NOMO-1 (cell line): Measurements from ENCODE around the gene LMTK2.

Experiments used
- DNase-seq, 2 experiments: peaks; one replicate each; lab custom pipeline; 2025; ENCODE audit not compliant: unreplicated experiment in 2 of 2; lab: John Stamatoyannopoulos, UW

Gene LMTK2

DNA sequence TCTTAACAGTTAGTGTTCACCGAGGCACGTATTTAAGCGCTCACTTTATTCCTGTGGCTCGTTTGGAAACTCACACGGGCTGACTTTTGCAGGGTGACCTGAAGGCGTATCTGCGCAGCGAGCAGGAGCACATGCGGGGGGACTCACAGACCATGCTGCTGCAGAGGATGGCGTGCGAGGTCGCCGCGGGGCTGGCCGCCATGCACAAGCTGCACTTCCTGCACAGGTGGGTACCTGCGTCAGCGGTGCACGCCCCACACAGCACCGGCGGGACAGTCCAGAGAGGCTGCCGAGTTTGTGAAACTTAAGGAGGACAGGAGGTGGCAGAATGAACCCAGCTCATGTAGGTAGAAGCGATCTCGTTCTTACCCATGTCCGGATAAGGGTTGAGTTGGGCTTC is 64.8 kb downstream of the LMTK2 start:
- DNase-seq: no peak

DNA sequence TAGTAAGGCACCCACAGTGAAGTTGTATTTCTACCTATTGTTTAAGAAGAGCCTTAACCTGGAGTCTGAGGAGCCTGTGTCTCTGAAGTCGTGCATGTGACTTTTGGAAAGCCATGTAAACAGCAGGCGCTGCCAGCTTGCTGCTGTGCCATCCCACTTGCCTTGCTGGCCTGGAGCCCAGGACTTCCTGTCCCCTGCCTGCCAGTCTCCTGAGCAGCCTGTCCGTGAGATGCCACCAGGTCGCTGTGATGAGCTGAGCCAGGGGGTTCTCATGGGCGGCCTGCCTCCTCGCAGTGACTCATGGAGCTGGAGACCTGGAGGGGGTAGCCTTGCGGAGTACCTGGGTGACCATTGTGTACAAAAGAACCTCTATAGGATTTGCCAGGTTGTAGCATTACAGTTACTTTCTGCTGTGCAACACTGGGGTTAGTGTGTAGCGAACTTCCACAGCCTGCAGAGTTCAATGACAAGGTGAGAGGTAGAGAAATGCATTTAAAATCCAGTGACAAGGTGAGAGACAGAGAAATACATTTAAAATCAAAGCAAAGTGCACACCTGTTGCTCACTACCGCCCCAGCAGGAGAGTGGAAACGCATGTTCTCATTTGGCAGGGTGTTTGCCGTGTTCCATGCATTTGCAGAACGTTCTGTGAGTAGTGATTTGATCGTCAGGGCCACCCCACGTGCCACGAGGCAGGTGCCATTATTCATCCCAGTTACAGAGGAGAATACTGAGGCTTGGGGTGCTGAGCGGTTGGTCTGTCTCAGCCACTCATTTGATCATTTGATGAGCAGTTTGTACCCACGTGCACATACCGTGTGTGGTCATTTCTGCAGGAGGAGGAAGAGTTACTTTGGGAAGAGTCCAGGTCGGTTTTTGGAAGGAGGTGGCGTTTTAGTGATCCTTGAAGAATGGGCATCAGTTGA is 67.9 kb downstream of the LMTK2 start:
- DNase-seq: no peak

DNA sequence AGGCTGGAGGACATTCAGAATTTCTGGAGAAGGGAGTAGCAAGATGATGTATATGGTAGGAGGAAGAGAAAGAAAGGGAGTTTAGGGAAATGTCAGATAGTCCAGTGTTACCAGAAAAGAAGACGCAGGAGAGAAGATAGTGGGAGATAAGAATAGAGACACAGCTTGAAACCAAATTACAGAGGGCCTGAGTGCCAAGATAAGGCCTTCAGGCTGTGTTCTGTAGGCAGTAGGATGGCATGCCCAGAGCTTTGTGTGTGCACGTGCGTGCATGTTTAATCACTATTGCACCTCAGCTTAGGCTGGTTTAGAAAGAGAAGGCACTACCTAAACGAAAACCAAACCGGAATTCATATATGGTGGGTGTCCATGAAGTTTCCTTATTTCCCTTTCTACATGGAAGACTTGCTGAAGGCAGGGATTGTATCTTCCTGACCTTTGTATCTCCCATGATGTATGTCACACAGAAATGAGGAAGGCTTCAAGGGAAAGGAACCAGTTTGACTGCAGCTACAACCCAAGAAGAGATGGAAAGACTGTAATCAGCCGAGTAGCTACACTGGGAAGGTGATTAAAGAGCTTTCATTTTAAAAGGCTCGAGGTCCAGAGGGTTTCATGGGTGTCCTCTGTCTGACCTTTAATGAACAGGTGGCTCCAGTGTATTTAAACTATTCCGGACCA is 68.7 kb downstream of the LMTK2 start:
- DNase-seq: no peak

DNA sequence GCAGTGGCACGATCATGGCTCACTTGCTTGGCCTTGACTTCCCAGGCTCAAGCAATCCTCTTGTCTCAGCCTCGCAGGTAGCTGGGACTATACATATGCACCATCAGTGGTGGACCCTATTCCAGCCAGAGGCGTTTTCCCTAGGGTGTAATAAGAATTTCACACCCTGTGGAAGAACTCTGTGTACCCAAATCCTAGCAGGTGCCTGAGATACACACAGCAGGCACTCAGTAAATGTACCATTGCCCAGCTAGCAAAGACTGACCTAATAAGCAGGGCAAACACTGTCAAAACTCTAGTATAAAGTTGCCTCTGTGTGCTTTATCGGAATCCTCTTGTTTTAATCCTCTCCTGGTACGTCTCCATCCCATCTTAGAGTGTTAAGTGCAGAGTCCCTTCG is 70.9 kb downstream of the LMTK2 start:
- no peak for DNase-seq

DNA sequence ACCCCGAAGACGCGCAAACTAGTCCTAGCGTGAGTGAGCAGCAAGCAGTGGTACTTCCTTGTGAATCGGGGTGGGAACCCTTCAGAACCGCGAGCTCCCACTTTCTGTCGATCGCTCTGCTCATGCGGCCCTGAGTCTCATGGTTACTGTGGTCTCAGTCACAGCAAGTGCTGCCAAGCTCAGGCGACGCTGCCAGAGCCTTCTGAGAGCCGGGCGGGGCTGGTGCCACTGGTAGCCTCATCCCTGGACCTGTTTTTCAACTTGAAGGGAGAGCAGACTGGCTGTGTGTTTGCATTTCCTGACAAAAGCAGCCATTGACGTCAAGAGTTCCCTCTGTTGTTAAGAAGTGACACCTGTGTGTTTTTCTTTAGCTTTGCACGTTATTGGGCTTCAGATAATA is 71.7 kb downstream of the LMTK2 start:
- no peak for DNase-seq

DNA sequence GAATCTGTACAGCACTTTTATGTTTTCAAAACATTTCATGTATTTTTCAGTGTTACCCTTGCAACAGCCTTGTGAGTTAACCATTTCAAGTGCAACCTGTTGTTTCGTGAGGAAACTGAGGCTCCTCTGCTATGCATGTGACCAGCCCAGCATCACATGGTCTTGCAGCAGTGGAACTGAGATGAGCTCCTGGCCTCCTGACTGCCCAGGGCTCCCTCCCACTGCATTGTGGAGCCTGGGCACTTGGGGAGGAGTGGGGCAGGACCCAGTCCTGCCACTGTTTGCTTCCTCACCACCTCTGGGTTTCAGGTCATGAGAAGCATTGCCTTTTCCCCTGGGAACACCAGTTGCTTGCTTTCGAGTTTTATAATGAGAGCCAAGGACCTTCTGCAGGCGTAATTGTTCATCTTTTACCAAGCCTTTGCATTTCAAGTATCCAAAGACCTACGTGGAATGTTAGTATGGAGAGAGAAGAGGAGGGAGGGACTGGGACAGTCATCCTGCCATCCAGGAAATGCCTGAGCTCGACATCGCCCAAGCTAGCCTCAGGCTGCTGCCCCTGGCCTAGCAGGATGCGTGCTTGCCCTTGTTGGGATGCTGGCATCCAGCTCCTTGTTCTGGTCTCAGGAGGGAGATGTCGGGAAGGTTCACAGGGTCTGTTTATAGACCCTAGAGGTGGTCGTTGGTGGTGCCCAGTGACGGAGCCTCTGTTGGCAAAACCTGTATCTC is 72.3 kb downstream of the LMTK2 start:
- no peak for DNase-seq

DNA sequence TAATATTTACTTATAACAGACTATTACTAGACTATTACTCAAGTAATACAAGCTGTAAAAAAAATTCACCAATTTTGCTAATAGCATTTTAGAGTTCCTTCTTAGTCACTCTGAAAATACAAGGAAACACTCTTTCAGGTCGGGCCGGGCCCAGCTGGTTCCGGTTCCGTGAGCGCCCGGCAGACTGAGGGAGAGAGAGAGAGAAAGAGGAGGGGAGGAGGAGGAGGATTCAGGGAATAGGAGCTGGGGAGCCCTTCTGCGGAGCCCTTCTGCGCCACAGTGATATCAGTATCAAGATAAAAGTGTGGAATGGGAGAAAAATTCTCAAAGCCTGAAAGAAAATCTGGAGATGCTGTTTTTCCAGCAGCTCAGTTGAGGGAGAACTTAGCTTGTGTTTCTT is 74.1 kb downstream of the LMTK2 start:
- DNase-seq: no peak

DNA sequence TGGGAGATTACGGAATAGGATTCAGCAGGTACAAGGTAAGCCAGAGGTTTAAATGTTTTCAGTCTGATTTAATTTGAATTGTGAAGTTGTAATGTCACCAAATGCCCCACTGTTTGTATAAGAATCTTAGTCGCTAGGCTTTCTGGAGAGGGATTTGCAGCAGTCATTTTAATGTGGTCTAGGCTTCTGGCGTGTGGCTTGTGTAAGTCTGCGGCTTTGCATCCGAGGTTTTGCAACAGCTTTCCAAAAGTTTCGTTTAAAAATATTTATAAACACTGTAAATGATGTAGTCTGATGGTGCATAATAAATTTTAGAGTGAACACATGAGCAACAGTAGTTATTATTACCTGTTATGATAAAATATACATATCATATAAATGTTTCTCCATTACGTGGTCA is 78.4 kb downstream of the LMTK2 start:
- peak; percentile 92 to 95 for DNase-seq

DNA sequence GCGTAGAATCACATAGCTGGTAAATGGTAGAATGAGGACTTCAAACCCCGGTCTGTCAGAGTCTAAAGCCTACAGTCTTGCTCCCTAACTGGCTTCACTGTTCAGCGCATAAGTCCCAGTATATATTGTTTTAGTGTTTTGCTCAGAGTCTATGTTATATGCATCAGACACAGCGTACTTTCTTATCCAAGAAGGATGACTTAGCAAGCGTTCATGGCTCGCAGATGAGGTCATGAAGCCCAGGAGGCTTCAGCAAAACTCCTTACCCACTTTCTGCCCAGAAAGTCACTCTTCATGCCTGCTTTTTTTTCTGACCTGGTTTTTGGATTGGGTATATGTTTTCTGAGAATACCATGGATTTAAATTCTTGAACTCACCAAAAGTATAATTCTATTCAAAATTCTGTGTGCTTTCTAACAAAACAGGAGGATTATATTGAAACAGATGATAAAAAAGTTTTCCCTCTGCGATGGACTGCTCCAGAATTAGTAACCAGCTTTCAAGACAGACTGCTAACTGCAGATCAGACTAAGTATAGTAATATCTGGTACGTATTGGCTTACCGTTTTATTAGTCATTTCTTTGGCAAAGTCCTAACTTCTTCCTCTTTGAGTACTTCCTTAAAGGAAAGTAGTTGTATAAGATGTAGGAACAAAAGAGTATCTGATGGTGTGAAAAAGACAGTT is 79.9 kb downstream of the LMTK2 start:
- peak in 1 of 2 experiments; percentile 85 for DNase-seq

DNA sequence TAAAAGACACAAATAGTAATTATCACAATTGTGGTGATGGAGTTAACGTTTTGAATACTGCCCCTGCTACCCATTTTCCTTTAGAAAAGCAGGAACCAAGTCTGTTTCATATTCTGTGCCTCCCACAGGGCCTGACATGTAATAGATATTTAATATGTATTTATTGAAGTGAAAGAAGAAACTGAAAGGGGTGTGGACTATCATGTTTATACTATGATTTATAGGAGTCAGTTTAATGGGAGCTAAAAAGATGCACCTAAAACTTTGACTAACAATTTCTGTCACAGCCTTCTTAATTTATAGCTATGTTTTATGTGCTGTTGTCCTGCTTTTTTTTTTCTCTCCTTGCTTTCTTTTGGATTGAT is 80.5 kb downstream of the LMTK2 start:
- DNase-seq: peak; percentile 85 to 94

DNA sequence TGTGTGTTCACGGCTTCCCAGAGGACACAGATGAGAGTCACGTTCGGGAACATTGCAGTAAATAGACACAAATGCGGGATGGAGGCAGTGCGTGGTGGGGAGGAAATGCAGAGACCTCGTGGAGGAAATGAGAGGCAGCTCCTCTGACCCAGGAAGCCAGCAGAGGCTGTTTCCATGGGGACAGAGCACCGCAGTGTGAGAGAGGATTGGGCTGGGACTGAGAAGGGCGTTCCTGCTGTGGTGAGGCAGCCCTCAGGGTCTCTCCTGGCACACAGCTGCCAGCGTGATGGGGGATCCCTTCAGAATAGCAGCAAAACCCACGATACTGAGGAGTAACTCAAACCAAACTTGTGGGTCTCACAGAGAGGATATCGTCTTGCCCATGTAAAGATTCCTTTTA is 82.9 kb downstream of the LMTK2 start:
- no peak for DNase-seq

DNA sequence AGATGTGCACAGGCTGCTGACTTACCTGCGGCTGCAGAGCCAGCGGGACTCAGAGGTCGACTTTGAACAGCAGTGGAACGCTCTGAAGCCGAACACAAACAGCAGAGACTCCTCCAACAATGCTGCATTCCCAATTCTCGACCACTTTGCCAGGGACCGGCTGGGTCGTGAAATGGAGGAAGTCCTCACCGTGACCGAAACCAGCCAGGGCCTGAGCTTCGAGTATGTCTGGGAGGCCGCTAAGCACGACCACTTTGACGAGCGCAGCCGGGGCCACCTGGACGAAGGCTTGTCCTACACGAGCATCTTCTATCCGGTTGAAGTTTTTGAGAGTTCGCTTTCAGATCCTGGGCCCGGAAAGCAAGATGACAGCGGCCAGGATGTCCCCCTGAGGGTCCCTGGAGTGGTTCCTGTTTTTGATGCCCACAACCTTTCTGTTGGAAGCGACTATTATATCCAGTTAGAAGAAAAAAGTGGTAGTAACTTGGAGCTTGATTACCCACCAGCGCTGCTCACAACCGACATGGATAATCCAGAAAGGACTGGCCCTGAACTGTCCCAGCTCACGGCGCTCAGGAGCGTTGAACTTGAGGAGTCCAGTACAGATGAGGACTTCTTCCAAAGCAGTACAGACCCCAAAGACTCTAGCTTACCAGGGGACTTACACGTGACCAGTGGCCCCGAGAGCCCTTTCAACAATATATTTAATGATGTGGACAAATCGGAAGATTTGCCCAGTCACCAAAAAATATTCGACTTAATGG is 85.2 kb downstream of the LMTK2 start:
- no peak for DNase-seq

DNA sequence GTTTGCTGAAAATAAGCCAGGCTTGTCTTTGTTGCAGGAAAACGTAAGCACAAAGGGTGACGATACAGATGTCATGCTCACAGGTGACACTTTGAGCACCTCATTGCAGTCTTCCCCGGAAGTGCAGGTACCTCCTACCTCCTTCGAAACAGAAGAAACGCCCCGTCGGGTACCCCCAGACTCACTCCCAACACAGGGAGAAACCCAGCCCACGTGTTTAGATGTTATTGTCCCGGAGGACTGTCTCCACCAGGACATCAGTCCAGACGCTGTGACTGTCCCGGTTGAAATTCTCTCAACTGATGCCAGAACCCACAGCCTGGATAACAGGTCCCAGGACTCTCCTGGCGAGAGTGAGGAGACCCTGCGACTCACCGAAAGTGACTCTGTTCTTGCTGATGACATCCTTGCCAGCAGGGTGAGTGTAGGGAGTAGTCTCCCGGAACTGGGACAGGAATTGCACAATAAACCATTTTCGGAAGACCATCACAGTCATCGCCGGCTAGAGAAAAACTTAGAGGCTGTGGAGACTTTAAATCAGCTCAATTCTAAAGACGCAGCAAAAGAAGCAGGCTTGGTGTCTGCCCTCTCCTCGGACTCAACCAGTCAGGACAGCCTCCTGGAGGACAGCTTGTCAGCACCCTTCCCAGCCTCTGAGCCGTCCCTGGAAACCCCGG is 86.3 kb downstream of the LMTK2 start:
- no peak for DNase-seq

DNA sequence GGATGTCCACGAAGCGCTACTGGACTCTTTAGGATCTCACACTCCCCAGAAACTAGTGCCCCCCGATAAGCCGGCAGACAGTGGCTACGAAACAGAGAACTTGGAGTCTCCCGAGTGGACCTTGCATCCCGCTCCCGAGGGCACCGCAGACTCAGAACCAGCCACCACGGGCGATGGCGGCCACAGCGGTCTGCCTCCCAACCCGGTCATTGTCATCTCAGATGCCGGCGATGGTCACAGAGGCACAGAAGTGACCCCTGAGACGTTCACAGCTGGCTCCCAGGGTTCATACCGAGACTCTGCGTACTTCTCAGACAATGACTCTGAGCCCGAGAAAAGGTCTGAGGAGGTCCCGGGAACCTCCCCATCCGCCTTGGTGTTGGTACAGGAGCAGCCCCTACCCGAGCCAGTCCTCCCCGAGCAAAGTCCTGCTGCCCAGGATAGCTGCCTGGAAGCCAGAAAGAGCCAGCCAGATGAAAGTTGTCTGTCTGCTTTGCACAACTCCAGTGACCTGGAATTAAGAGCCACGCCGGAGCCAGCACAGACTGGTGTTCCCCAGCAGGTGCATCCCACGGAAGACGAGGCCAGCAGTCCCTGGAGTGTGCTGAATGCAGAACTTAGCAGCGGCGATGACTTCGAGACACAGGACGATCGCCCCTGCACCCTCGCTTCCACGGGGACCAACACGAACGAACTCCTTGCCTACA is 87.0 kb downstream of the LMTK2 start:
- DNase-seq: no peak

DNA sequence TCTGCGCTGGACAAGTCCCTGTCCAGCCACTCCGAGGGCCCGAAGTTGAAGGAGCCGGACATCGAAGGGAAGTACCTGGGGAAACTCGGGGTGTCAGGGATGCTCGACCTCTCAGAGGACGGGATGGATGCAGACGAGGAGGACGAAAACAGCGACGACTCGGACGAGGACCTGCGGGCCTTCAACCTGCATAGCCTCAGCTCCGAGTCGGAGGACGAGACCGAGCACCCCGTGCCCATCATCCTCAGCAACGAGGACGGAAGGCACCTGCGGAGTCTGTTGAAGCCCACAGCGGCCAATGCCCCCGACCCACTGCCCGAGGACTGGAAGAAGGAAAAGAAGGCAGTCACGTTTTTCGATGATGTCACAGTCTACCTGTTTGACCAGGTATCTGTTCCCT is 87.5 kb downstream of the LMTK2 start:
- DNase-seq: no peak

DNA sequence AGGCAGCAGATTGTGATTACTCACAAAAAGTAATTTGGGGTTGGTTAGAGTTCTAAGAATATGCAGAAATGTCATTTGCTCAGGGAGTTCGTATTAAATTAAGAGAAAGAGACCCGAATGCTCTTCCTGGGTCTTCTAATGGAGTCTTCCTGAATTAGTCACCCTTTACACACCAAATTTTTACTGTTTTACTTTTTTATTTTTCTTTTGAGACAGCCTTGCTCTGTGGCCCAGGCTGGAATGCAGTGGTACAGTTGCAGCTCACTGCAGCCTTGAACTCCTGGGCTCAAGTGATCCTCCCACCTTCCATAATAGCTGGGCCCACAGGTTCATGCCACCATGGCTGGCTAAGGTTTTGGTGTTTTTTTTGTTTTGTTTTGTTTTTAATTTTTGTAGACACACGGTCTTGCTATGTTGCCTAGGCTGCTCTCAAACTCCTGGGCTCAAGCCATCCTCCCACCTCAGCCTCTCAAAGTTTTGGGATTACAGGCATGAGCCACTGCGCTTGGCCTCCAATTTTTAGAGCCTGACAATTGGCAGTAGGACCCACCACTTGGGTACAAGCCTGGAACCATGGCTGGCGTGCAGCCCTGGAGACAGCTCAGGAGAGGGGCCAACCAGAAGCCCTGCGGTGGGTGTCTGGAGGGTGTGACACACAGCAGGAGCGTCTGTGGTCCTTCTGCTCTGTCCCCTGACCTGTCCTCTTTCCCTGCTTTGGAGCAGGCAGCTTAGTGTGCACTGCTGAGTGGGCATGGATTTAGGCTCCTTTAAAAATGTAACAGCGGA is 88.2 kb downstream of the LMTK2 start:
- no peak for DNase-seq

DNA sequence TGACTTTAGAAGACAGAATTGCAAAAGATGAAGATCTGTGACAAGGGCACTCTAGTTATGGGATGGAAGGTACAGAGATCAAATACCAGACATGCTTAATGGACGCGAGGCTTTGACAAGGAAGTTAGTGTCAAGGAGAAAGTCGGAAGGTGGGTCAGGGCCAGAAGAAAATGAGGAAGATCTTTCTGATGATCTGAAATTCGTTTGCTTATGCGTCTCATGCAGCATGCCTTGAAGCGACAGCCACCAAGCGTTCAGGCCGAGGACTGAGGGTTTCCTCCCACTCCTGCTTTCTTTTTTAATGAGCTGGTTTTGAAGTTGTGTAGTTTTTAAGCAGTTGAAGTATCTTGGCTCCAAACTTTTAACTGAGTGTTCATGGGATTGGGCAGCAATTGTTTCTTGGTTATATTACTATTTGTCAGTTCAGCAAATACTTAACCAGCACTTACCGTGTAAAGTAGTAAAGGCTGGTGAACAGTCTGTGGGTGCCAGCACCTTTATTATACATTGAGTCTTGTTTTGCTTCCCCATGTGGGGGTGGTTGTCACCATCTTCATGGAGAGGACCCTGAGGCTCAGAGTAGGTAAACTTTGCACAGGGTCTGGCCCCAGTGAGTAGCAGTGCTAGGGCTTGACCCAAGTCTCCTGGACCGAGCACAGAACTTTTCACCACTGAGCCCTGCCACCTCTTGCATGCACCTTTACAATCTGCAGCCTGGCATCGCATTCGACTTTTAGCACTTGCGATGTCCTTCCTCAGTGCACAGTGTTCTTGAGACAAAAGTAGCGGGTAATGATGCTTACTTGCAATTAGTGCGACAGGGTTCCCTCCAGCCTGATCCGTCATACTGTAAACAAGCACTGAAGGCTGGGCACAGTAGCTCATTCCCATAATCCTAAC is 90.3 kb downstream of the LMTK2 start:
- peak; percentile 92 to 96 for DNase-seq
